ENCODE results near the gene TRPM5. TPM values are rescaled to one million over a fixed set of nuclear protein-coding genes. Genes with fewer than 3 reads are reported as not detected.
A peak's percentile ranks its signal among the peaks of the same experiment; 100 is the strongest.

Gene TRPM5
- total RNA-seq, 1 experiment from 2014 or later = 0.11 TPM

DNA sequence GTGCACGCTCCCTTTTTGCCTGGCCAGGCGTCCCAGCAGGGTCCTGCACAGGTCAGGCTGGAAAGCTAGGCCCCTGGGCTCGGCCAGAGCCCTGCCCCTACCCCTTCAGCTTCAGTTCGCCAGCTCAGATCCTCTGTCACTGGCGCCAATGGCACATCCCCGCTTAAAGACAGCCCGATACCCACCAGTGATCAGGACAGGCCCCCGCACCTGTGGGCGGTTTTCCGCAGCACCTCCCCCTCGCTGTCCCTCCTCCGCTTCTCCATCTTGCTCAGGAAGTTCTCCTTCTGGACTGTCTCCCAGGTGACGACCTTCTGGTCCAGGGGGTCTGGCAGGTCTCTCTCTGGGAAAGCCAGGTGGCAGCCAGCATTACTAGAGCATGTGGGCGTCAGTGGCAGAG, 37.9 kb downstream of the TRPM5 start:
- DNase-seq (ENCODE audit: low read depth) = no peak

DNA sequence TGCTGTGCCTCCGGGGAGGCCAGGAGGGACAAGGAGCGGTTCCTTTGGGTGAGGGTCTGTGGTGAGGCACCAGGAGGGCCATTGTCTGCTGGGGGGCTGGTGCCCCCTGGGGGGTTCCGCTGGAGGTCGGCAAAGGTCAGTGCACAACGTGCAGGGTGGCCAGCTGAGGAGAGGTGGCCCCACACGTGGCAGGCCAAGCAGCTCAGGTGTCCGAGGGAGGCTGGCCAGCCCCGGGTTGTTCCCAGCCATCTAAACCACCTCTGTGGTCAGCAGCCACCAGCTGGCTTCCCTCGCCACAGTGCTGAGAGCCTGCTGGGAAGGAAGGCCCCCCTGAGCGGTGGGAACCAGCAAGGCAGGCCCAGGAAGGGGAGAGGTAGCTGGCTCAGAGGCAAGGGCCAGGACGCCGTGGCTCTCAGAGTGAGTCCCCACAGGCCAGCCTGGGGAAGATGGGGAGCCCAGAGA, 39.5 kb downstream of the TRPM5 start:
- peak; percentile 32 for DNase-seq (ENCODE audit: low read depth)

DNA sequence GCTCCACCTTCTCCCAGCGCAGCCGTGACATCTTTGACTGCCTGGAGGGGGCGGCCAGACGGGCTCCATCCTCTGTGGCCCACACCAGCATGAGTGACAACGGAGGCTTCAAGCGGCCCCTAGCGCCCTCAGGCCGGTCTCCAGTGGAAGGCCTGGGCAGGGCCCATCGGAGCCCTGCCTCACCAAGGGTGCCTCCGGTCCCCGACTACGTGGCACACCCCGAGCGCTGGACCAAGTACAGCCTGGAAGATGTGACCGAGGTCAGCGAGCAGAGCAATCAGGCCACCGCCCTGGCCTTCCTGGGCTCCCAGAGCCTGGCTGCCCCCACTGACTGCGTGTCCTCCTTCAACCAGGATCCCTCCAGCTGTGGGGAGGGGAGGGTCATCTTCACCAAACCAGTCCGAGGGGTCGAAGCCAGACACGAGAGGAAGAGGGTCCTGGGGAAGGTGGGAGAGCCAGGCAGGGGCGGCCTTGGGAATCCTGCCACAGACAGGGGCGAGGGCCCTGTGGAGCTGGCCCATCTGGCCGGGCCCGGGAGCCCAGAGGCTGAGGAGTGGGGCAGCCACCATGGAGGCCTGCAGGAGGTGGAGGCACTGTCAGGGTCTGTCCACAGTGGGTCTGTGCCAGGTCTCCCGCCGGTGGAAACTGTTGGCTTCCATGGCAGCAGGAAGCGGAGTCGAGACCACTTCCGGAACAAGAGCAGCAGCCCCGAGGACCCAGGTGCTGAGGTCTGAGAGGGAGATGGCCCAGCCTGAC, 41.2 kb downstream of the TRPM5 start:
- DNase-seq (ENCODE audit: low read depth) = no peak

DNA sequence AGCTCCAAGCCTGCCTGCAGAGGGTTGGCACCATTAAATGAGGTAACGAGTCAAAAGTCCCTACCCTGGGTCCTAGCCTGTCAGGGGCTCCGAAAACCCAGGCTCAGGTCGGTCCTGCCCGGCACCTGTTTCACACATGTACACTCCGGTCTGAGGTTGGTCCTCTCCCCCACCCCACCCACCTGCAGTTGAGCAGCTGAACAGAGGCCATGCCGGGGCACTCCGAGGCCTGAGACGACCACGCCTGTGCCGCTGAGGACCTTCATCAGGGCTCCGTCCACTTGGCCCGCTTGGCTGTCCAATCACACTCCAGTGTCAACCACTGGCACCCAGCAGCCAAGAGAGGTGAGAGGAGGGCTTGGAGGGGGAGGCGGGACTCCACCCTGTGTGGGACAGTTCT, 42.2 kb downstream of the TRPM5 start:
- DNase-seq (ENCODE audit: low read depth) = no peak

DNA sequence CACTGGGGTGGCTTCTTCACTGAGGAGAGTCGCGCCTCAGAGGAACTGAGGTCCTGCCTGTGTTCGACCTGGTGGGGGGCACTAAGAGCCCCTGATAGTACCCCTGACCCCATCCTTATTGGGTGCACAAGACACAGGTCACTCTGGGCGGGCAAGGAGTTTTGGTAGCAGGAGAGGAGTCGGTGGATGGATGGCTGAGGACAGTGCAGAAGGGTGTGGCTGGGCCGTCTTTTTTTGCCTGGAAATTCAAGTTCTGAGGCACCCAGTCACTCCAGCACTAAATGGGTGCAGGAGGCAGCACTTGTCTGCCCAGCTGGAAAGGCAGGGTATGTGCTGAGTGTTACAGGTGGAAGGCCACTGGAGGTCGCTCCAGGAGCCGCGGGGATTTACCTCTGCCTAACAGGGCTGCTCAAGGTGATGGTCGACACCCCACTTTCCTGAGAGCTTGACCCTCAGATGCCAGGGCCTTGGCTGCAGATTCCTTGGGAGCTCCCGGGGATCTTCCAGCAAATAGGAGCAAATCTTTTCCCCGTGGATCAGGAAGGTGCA, 42.8 kb downstream of the TRPM5 start:
- DNase-seq (ENCODE audit: low read depth) = no peak

DNA sequence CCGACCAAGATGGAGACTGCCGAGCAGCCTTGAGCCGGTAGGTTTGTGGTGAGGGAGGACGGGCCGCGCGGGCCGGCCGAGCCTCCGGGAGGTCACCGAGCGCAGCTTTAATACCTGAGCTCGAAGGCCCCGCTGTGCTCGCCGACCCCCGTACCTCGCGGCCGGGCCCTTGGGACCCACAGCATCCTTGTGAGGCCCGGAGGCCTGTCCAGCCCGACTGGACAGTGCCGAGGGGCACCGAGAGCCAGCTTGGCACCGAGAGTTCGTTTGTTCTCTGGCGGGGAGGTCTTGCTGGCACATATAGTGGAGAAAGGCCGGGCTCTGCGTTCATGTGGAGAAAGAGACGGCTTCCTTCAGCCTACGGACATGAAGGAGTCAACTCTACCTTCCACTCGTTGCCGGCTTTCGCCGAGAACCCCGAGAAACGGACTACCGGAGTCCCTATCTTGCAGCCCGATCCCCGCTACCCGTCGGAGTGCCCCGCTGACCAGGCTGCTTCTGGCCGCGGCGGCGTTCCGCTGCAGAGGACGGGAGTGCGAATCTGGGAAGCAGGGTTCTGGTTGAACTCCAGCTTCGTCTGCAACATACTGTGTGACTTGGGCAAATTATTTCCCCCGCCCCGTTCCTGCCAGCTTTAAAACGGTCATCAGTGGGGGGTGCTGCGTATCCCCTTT, 43.4 kb downstream of the TRPM5 start:
- DNase-seq (ENCODE audit: low read depth) = no peak

DNA sequence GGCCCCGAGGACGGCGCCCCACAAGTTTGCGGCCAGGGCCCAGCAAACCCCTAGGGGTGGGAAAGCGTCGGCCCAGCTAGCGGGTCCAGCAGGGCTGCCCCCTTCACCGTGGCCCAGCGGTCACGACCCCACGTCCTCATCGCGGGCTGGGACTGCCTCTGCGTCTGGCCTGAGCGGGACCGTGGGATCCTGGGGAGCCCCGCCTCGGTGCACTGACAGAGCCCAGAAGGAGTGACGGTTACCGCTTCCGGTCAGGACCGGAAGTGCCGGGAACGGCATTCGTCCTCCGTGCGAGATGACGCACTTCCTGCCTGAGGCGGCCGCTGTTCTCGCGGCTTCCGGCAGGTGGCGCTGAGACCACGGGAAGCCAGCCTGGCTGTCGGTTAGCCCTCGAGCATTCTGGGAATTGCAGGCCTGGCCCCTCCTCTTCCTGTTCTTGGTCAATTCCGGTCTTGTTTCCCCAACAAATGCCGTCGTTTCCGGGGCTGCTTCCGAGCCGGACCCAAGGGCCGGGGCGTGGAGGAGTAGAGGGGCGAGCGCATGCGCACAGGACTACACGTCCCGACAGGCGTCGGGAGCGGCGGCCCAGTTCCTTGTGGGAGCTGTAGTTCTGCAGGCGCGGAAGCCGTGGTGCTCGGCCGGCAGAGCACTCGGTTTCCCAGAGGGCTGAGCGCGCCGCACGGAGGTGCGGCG, 44.1 kb downstream of the TRPM5 start, which contains the start of gene TSSC4:
Gene TSSC4, plus strand, starts transcription at position 682 of the 693 bp plus-strand sequence. CDS start 1,884 bp downstream, outside the sequence.
- peak; percentile 100 for DNase-seq (ENCODE audit: low read depth)

DNA sequence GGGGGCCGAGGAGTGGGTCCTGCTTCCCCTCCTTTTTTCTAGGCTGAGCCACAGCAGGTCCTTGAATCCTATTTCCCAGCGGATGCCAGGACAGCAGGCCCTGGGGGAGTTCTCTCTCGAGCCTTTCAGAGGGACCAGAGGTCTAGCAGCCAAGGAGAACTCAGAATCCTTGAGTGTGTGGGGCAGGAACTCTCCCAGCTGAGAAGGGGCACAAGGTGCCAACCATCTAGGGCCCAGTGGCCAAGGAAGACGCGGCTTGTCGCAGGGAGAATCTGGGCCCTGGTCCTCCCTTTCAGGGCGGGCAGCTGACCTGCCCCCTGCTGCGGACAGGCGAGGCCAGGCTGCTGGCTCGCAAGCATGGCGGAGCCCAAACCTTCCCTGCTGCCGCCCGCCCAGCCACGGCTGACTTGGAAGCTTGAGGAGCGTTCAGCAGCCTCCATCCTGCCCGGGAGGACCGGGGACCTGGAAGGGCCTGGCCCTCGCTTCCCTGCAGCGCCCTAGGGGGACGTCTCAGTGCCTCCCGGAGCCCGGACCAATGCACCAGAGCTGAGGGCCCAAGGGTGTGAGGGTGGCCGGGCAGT, 44.7 kb downstream of the TRPM5 start:
- peak; percentile 35 for DNase-seq (ENCODE audit: low read depth)

DNA sequence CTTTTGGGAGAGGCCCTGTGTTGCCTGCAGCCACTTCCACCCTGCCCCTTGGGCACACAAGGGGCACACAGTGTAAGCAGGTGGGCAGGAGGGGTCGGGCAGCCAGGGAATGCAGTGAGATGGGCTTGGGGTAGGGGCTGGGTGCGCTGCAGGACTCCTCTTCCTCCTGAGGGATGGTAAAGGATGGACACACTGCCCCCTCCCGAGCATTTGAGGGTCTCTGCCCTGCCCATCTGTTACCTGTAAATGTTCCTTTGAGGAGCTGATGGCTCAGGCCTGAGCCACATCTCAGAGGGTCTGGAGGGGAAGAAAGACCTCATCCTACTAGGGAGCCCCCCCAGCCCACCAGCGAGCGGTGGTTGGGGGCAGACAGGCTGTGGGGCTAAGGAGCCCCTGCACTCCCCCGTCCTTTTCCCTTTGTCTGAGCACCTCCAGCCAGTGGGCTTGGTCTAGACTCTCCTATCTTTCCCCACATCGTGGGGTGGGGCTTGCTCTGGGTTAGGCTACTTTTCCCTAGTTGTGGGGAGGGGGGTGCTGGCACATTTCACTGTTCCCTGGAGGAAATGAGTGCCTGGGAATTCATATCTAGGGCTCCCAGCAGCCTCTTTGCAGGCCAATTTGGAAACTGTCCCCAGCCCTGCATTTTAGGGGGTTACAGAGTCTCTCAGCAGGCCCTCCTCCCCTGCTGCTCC, 45.5 kb downstream of the TRPM5 start:
- DNase-seq (ENCODE audit: low read depth) = no peak

DNA sequence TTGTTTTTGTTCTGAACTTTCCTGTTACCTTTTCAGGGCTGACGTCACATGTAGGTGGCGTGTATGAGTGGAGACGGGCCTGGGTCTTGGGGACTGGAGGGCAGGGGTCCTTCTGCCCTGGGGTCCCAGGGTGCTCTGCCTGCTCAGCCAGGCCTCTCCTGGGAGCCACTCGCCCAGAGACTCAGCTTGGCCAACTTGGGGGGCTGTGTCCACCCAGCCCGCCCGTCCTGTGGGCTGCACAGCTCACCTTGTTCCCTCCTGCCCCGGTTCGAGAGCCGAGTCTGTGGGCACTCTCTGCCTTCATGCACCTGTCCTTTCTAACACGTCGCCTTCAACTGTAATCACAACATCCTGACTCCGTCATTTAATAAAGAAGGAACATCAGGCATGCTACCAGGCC, 47.3 kb downstream of the TRPM5 start:
- no peak for DNase-seq (ENCODE audit: low read depth)

DNA sequence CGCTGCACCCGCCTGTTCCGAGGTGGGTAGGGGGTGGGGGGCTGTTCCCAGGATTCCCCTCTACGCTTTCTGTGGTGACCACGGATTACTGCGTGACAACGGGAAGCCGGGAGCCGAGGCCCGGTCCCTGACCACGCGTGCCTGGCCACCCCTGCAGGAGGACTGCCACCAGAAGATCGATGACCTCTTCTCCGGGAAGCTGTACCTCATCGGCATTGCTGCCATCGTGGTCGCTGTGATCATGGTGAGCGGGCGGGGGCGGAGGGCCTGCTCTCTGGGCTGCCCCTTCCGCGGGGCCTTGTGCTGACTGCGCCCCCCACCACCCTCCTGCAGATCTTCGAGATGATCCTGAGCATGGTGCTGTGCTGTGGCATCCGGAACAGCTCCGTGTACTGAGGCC, 47.8 kb downstream of the TRPM5 start:
- no peak for DNase-seq (ENCODE audit: low read depth)

DNA sequence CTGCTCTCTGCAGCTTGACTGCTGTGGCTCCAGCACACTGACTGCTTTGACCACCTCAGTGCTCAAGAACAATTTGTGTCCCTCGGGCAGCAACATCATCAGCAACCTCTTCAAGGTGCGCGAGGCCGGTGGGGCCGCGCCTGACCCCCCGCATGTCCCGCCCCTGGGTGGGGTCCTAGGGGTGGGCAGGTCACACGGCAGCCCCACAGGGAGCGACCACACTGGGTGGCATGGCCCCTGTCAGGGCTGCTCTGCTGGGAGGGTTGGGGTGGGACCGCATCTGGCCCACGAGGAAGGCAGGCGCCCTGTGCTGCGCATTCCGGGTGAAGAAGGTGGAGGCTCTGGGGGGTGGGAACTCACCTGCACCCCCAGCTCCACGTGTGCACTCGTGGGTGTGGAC, 48.5 kb downstream of the TRPM5 start:
- no peak for DNase-seq (ENCODE audit: low read depth)

DNA sequence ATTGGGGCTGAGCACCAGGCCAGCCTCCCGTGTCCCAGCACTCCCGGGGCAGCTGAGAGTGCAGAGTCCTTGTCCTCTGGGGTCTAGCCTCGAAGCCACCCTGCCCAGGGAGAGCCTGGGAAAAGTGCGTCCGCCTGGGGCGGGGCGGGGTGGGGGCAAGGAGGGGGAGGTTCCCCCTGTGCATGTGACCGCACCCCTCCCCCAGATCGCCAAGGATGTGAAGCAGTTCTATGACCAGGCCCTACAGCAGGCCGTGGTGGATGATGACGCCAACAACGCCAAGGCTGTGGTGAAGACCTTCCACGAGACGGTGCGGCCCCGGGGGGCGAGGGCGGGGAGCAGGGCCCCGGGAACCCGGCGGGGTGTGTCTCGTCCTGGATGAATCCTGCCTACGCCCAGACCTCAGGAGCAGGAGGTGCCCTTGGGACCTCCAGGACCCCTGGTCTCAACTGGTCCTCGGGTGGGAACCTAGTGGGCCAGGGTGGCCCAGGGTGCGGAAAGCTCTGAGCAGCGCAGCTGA, 49.0 kb downstream of the TRPM5 start:
- DNase-seq (ENCODE audit: low read depth) = no peak

DNA sequence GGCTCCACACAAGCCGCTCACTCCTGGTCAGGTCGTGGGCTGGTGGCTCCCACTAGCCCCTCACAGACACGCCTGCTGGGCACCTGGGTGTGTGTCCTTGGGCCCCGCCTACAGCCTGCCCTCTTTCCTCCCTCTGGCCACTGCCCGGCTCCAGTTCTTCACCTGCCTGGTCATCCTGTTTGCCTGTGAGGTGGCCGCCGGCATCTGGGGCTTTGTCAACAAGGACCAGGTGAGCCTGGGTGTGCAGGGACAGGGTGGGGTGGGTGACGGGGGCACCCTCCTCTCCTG, 49.6 kb downstream of the TRPM5 start:
- no peak for DNase-seq (ENCODE audit: low read depth)

Other genes with a start within 250 kb of the TRPM5 start
- gene ASCL2, start 173.9 kb downstream of the TRPM5 start, total RNA-seq (2014; rRNA removed; shearing (Covaris generic)) = not detected in 2 replicates
- gene C11orf21, start 142.6 kb downstream of the TRPM5 start, total RNA-seq (2014; rRNA removed; shearing (Covaris generic)) = 0.11 and 0.57 TPM in 2 replicates
- gene TSPAN32, start 142.5 kb downstream of the TRPM5 start, total RNA-seq (2014; rRNA removed; shearing (Covaris generic)) = not detected in 2 replicates
- 62.0 and 67.5 TPM in 2 replicates for gene CD81, start 67.2 kb downstream of the TRPM5 start, total RNA-seq (2014; rRNA removed; shearing (Covaris generic))
- 50.1 and 73.7 TPM in 2 replicates for gene TSSC4, start 43.8 kb downstream of the TRPM5 start, total RNA-seq (2014; rRNA removed; shearing (Covaris generic))
- gene KCNQ1, start 494 bp upstream of the TRPM5 start, total RNA-seq (2014; rRNA removed; shearing (Covaris generic)) = 0.36 TPM in 1 of 2 replicates, not detected in the other

All from Daoy (cell line).